Breast epithelium (tissue), 4 donors: ENCODE measurements around the gene SIGLEC5. TPM values are rescaled to one million over a fixed set of nuclear protein-coding genes. Genes with fewer than 3 reads are reported as not detected.
"Not testable (repeated sequence)": the region's sequence is repeated elsewhere in the genome, so short reads cannot be mapped to it uniquely, and the experiment has no call there.

ENCODE experiments used
- DNase-seq, 2 donors: peaks; one replicate each; pipeline ENCODE4 v3.0.0-alpha.2; 2019; ENCODE audit warnings: low spot score in 2 of 2
- H3K27ac ChIP-seq, 2 donors: fragments of 200-600 bp; sonication (generic) in 1 of 2; one replicate each; pipeline ENCODE4 v1.5.1; 2016 to 2019; ENCODE audit warnings: mild to moderate bottlenecking in 1 of 2
- H3K27me3 ChIP-seq, 2 donors: fragments of 200-600 bp; sonication (generic) in 1 of 2; one replicate each; pipeline versions ENCODE4 v1.5.1 to v1.6.0; 2017 to 2019; ENCODE audit warnings: control low read depth in 1 of 2, mild to moderate bottlenecking in 1 of 2
- H3K36me3 ChIP-seq: fragments of 200-600 bp; one replicate; pipeline ENCODE4 v1.5.1; 2019
- H3K4me1 ChIP-seq, 2 donors: fragments of 200-600 bp; sonication (generic); one replicate each; pipeline ENCODE4 v1.5.1; 2016 to 2019; ENCODE audit warnings: control low read depth in 1 of 2
- H3K4me3 ChIP-seq, 3 donors: fragments of 200-600 bp; sonication (generic); 1 replicate in 2 of 3; 2 replicates in 1 of 3; pipeline ENCODE4 v1.5.1; 2016 to 2019; ENCODE audit warnings: mild to moderate bottlenecking in 3 of 3, moderate library complexity in 2 of 3
- H3K9me3 ChIP-seq, 2 donors: fragments of 200-600 bp; sonication (generic) in 1 of 2; one replicate each; pipeline ENCODE4 v1.5.1; 2016 to 2019; ENCODE audit warnings: control low read depth in 1 of 2
- CTCF ChIP-seq, 3 donors: fragments of 450-650 bp; IDR thresholded peaks; one replicate each; pipeline ENCODE4 v1.5.1; 2016 to 2017; ENCODE audit warnings: antibody characterized with exemption in 3 of 3, mild to moderate bottlenecking in 3 of 3, moderate library complexity in 3 of 3
- POLR2A ChIP-seq: fragments of 450-650 bp; IDR thresholded peaks from one replicate; pipeline ENCODE4 v1.6.1; 2016; ENCODE audit warnings: antibody characterized with exemption, mild to moderate bottlenecking, moderate library complexity
- POLR2AphosphoS5 ChIP-seq, 3 donors: sonication (generic); formaldehyde crosslinking; IDR thresholded peaks; one replicate each; pipeline ENCODE4 v1.6.1; 2017; ENCODE audit warnings: antibody characterized with exemption in 3 of 3
- intact Hi-C: fragments of 100-400 bp; cut with DNase I; formaldehyde crosslinking; loops from one replicate; pipeline ENCODE4 v1.15.1; 2023; ENCODE audit warnings: low total_unique reads
- total RNA-seq, 3 donors: library from RNA; depleted of rRNA; stranded (reverse); fragments of >200 nt; gene quantifications; one replicate each; pipeline ENCODE4 v1.1.0, GENCODE V29; 2016

Gene SIGLEC5
- total RNA-seq, 3 donors from 2014 or later = 1.6 to 1.8 TPM; not detected in 1

GRCh38 chr19:51651216-51651846 is 21.1 kb upstream of the SIGLEC5 start:
- Histone ChIP-seq H3K9me3 (no peaks in the 10 kb centered on the region), H3K4me1 (no peaks in the 10 kb centered on the region), H3K4me3 (no peak overlapping the region), H3K36me3 (no peaks in the 10 kb centered on the region), H3K27me3 (peaks cover 0 to 17% of the 10 kb centered on the region in 2 donors), H3K27ac (no peak overlapping the region)
- TF ChIP-seq CTCF (IDR thresholded peaks at IDR 0.05) (no peak), POLR2AphosphoS5 (IDR thresholded peaks at IDR 0.05) (no peak), POLR2A (no peak)
- intact Hi-C loops = loop anchor here (5.0 kb wide), 1 partner anchor 756 kb away; no protein-coding TSS in a partner anchor
- DNase-seq = no peak

- intact Hi-C loops = no loop called here
- no peak overlapping the region for H3K27ac ChIP-seq
Observed at GRCh38 chr19:51647318-51647717, 17.1 kb upstream of the SIGLEC5 start.

DNA sequence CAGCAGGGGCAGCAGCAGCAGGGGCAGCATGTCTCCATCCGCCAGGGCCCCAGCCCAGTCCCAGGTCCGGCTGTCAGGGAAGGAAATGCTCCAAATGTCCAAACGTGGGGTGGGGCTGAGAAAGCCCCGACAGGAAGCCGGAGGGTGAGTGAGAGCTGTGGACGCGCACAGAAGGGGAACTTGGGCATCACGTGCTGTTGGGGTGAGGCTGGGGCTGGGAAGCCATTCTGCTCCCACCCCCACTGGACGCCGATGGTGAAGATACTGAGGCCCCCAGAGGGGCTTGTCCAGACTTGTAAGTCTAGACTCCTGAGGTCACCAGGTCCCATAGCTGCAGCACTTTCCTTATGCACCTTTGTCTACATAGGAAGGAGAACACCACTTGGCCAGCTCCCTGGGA is 16.5 kb upstream of the SIGLEC5 start, which contains the start of gene SIGLEC14:
TSS of gene SIGLEC14 (minus strand) at position 96 of the 400 bp plus-strand sequence. CDS start at position 30, 66 bp downstream.
- H3K9me3 ChIP-seq, intact Hi-C loops, H3K27ac ChIP-seq, H3K4me1 ChIP-seq, DNase-seq, H3K36me3 ChIP-seq: not testable (repeated sequence)
- Histone ChIP-seq H3K27me3 (peaks cover 0 to 17% of the 10 kb centered on the region in 2 donors), H3K4me3 (peak within 1 kb of the TSS in 1 of 3 donors; percentile 18)

More at GRCh38 chr19:51647318-51647717, 17.1 kb upstream of the SIGLEC5 start:
- H3K27me3 ChIP-seq = peaks cover 0 to 17% of the 10 kb centered on the region in 2 donors
- H3K9me3 ChIP-seq = no peaks in the 10 kb centered on the region
- no peak for DNase-seq
- H3K4me1 ChIP-seq = no peaks in the 10 kb centered on the region
- H3K4me3 ChIP-seq = no peak overlapping the region
- H3K36me3 ChIP-seq = no peaks in the 10 kb centered on the region
- TF ChIP-seq CTCF (IDR thresholded peaks at IDR 0.05) (no peak), POLR2AphosphoS5 (IDR thresholded peaks at IDR 0.05) (no peak), POLR2A (no peak)

GRCh38 chr19:51644636-51645271 is 14.6 kb upstream of the SIGLEC5 start:
- H3K4me1 ChIP-seq = no peaks in the 10 kb centered on the region
- peak overlapping the region in 1 of 3 donors; percentile 18 for H3K4me3 ChIP-seq
- TF ChIP-seq POLR2A (no peak), POLR2AphosphoS5 (IDR thresholded peaks at IDR 0.05) (no peak), CTCF (IDR thresholded peaks at IDR 0.05) (no peak)
- H3K27ac ChIP-seq = no peak overlapping the region
- DNase-seq = no peak
- no peaks in the 10 kb centered on the region for H3K36me3 ChIP-seq
- H3K9me3 ChIP-seq = no peaks in the 10 kb centered on the region
- peaks cover 0 to 10% of the 10 kb centered on the region in 2 donors for H3K27me3 ChIP-seq
- intact Hi-C loops = no loop called here

- intact Hi-C loops = no loop called here
- Histone ChIP-seq H3K27ac (no peak overlapping the region), H3K36me3 (no peaks in the 10 kb centered on the region), H3K9me3 (no peaks in the 10 kb centered on the region), H3K4me3 (no peak overlapping the region), H3K27me3 (no peaks in the 10 kb centered on the region), H3K4me1 (no peaks in the 10 kb centered on the region)
- no peak for TF ChIP-seq CTCF (IDR thresholded peaks at IDR 0.05)
- no peak for TF ChIP-seq POLR2AphosphoS5 (IDR thresholded peaks at IDR 0.05)
- TF ChIP-seq POLR2A = no peak
- DNase-seq = no peak
Observed at GRCh38 chr19:51641648-51642047, 11.4 kb upstream of the SIGLEC5 start.
